K562 (cell line): ENCODE results near the gene ZNF74. TPM values are rescaled to one million over a fixed set of nuclear protein-coding genes. Genes with fewer than 3 reads are reported as not detected.

Experiments used
- CCAR2 ChIP-seq: fragments of 200-400 bp; formaldehyde crosslinking; IDR thresholded peaks from 2 replicates; pipeline ENCODE4 v1.6.1; 2017; ENCODE audit warnings: mild to moderate bottlenecking, low read depth, low read length
- DMBX1 ChIP-seq: fragments of 250-450 bp; sonication (Bioruptor Pico); IDR thresholded peaks from 2 replicates; pipeline ENCODE4 v1.8.0; 2022; ENCODE audit warnings: inconsistent platforms, mild to moderate bottlenecking, moderate library complexity, borderline replicate concordance
- DPF2 ChIP-seq: fragments of 450-650 bp; IDR thresholded peaks from 2 replicates; pipeline ENCODE4 v1.6.1; 2016
- GATA2 ChIP-seq: sonication (generic); formaldehyde crosslinking; IDR thresholded peaks from 2 replicates; pipeline ENCODE4 v1.4.0; 2020; ENCODE audit warnings: mild to moderate bottlenecking, missing genetic modification reagents
- HDAC2 ChIP-seq: fragments of 450-650 bp; IDR thresholded peaks from 2 replicates; pipeline ENCODE4 v1.6.1; 2016; ENCODE audit warnings: mild to moderate bottlenecking
- MAFF ChIP-seq: IDR thresholded peaks from 2 replicates; pipeline ENCODE4 v1.6.1; 2012; ENCODE audit warnings: low read length, improper control_type of control experiment
- MTF1 ChIP-seq: fragments of 250-450 bp; sonication (Bioruptor Pico); IDR thresholded peaks from 2 replicates; pipeline ENCODE4 v1.9.0; 2021; ENCODE audit warnings: moderate library complexity, mild to moderate bottlenecking, inconsistent platforms, borderline replicate concordance
- NCOA1 ChIP-seq: fragments of 450-650 bp; IDR thresholded peaks from 2 replicates; pipeline ENCODE4 v1.6.1; 2016; ENCODE audit warnings: low read depth
- PHF8 ChIP-seq: fragments of 200-600 bp; sonication (generic); IDR thresholded peaks from 2 replicates; pipeline ENCODE4 v1.6.1; 2012; ENCODE audit warnings: mixed run types, mild to moderate bottlenecking, inconsistent platforms, low read length, moderate library complexity, borderline replicate concordance
- PML ChIP-seq: IDR thresholded peaks from 2 replicates; pipeline ENCODE4 v1.6.1; 2012; ENCODE audit warnings: low read length, inconsistent platforms
- RB1 ChIP-seq: fragments of 450-650 bp; IDR thresholded peaks from 2 replicates; pipeline ENCODE4 v1.6.1; 2017; ENCODE audit warnings: low read depth, mild to moderate bottlenecking
- RFX1 ChIP-seq: fragments of 450-650 bp; IDR thresholded peaks from 2 replicates; pipeline ENCODE4 v1.6.1; 2016; ENCODE audit warnings: mild to moderate bottlenecking, moderate library complexity
- RFX7 ChIP-seq: fragments of 250-450 bp; sonication (Bioruptor Pico); IDR thresholded peaks from 2 replicates; pipeline ENCODE4 v1.5.1; 2021; ENCODE audit warnings: mild to moderate bottlenecking
- RNF2 ChIP-seq: sonication (generic); IDR thresholded peaks from 2 replicates; pipeline ENCODE4 v1.6.1; 2016
- SAP30 ChIP-seq: fragments of 200-600 bp; sonication (generic); IDR thresholded peaks from 2 replicates; pipeline ENCODE4 v1.6.1; 2012; ENCODE audit warnings: borderline replicate concordance, low read depth, mild to moderate bottlenecking, moderate library complexity, low read length, control low read depth, inconsistent platforms; ENCODE audit not compliant: insufficient read depth, poor library complexity, severe bottlenecking
- ZBED1 ChIP-seq: IDR thresholded peaks from 2 replicates; pipeline ENCODE4 v1.6.1; 2014
- ZNF780A ChIP-seq: fragments of 250-450 bp; sonication (Bioruptor Pico); IDR thresholded peaks from 2 replicates; pipeline ENCODE4 v1.5.0; 2021; ENCODE audit warnings: mild to moderate bottlenecking
- polyA plus RNA-seq, 8 experiments: library from polyadenylated mRNA; depleted of rRNA in 4 of 8; stranded (reverse) in 5 of 8; unstranded in 3 of 8; fragments of >200 nt; fragmentation: Nextera tagmentation in 2 of 8; fragmentation: Illumina TruSeq in 1 of 8; extraction: Ambion mirVana in 2 of 8; extraction: Trizol in 1 of 8; gene quantifications; 2 replicates each; pipeline versions ENCODE4 v1.2.1 to v1.2.3, GENCODE V29; 2011 to 2014; ENCODE audit warnings: inconsistent platforms in 1 of 8, missing spikeins in 1 of 8
- total RNA-seq, 7 experiments: library from RNA; depleted of rRNA in 6 of 7; stranded (reverse); fragments of >200 nt in 6 of 7; fragmentation: Illumina TruSeq in 2 of 7; extraction: Trizol in 2 of 7; gene quantifications; 2 replicates each; pipeline versions ENCODE4 v1.2.1 to v1.2.3, GENCODE V29; 2011 to 2021; ENCODE audit warnings: low replicate concordance in 1 of 7
- TF ChIP-seq, protein P1 (sequence below): fragments of 450-650 bp; formaldehyde crosslinking; IDR thresholded peaks from 2 replicates; pipeline ENCODE4 v1.4.0; 2022; ENCODE audit warnings: missing genetic modification characterization
- TF ChIP-seq, protein P2 (sequence below): sonication (generic); formaldehyde crosslinking; IDR thresholded peaks from 2 replicates; pipeline ENCODE4 v1.4.0; 2020; ENCODE audit warnings: mild to moderate bottlenecking, missing genetic modification reagents
- TF ChIP-seq, protein P3 (sequence below): sonication (generic); formaldehyde crosslinking; IDR thresholded peaks from 2 replicates; pipeline ENCODE4 v1.8.1; 2022; ENCODE audit warnings: missing genetic modification reagents
- TF ChIP-seq, protein P4 (sequence below): fragments of 450-650 bp; IDR thresholded peaks from 2 replicates; pipeline ENCODE4 v1.6.1; 2016; ENCODE audit warnings: missing biosample characterization, missing genetic modification characterization
- TF ChIP-seq, protein P5 (sequence below): fragments of 250-450 bp; sonication (Bioruptor Pico); IDR thresholded peaks from 2 replicates; pipeline ENCODE4 v1.9.0; 2021; ENCODE audit warnings: mild to moderate bottlenecking

Gene ZNF74
- total and polyA plus RNA-seq, 9 of the 15 experiments (the other 6 are each of a cell fraction or from before 2014, with no cell fraction given): 2.4 to 53.5 (median 31.5) TPM

DNA sequence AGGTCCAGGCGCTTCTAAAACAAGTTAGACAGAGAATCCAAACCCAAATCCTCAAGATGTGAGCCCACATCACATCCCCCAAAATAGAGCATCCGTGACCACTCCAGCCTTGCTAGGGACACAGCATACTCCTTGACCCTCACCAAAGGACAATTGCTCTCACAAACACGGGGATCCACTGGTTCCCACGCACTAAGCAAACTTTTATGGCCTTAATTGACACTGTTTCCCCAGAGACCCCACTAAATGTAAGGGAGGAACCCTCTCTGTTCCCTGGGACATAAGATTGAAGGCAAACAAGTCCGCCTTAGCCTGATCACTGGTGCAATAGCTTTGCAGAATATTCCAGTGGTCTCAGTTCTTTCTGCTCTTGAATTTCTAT is 20.1 kb downstream of the ZNF74 start (continued):
- TF ChIP-seq RB1 (no peak), SAP30 (peak; percentile 22), RFX1 (no peak), MAFF (no peak), DMBX1 (CRISPR knock-in tag) (no peak), HDAC2 (no peak), ZNF780A (CRISPR knock-in tag) (no peak), NCOA1 (no peak), PML (no peak), CCAR2 (no peak), RFX7 (CRISPR knock-in tag) (no peak), GATA2 (CRISPR knock-in tag) (no peak), RNF2 (no peak), DPF2 (no peak), ZBED1 (no peak), PHF8 (no peak), MTF1 (CRISPR knock-in tag) (no peak)
- TF ChIP-seq, protein P1, sequence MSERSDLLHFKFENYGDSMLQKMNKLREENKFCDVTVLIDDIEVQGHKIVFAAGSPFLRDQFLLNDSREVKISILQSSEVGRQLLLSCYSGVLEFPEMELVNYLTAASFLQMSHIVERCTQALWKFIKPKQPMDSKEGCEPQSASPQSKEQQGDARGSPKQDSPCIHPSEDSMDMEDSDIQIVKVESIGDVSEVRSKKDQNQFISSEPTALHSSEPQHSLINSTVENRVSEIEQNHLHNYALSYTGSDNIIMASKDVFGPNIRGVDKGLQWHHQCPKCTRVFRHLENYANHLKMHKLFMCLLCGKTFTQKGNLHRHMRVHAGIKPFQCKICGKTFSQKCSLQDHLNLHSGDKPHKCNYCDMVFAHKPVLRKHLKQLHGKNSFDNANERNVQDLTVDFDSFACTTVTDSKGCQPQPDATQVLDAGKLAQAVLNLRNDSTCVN: no peak
- TF ChIP-seq, protein P2, sequence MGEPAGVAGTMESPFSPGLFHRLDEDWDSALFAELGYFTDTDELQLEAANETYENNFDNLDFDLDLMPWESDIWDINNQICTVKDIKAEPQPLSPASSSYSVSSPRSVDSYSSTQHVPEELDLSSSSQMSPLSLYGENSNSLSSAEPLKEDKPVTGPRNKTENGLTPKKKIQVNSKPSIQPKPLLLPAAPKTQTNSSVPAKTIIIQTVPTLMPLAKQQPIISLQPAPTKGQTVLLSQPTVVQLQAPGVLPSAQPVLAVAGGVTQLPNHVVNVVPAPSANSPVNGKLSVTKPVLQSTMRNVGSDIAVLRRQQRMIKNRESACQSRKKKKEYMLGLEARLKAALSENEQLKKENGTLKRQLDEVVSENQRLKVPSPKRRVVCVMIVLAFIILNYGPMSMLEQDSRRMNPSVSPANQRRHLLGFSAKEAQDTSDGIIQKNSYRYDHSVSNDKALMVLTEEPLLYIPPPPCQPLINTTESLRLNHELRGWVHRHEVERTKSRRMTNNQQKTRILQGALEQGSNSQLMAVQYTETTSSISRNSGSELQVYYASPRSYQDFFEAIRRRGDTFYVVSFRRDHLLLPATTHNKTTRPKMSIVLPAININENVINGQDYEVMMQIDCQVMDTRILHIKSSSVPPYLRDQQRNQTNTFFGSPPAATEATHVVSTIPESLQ (CRISPR knock-in tag): no peak
- TF ChIP-seq, protein P3, sequence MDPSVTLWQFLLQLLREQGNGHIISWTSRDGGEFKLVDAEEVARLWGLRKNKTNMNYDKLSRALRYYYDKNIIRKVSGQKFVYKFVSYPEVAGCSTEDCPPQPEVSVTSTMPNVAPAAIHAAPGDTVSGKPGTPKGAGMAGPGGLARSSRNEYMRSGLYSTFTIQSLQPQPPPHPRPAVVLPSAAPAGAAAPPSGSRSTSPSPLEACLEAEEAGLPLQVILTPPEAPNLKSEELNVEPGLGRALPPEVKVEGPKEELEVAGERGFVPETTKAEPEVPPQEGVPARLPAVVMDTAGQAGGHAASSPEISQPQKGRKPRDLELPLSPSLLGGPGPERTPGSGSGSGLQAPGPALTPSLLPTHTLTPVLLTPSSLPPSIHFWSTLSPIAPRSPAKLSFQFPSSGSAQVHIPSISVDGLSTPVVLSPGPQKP (CRISPR knock-in tag): no peak
- TF ChIP-seq, protein P4, sequence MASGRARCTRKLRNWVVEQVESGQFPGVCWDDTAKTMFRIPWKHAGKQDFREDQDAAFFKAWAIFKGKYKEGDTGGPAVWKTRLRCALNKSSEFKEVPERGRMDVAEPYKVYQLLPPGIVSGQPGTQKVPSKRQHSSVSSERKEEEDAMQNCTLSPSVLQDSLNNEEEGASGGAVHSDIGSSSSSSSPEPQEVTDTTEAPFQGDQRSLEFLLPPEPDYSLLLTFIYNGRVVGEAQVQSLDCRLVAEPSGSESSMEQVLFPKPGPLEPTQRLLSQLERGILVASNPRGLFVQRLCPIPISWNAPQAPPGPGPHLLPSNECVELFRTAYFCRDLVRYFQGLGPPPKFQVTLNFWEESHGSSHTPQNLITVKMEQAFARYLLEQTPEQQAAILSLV (tag): no peak
- TF ChIP-seq, protein P5, sequence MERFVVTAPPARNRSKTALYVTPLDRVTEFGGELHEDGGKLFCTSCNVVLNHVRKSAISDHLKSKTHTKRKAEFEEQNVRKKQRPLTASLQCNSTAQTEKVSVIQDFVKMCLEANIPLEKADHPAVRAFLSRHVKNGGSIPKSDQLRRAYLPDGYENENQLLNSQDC (CRISPR knock-in tag): no peak
